ENCODE data around the gene RBMS1.
A peak's percentile ranks its signal among the peaks of the same experiment; 100 is the strongest.

Gene RBMS1

DNA sequence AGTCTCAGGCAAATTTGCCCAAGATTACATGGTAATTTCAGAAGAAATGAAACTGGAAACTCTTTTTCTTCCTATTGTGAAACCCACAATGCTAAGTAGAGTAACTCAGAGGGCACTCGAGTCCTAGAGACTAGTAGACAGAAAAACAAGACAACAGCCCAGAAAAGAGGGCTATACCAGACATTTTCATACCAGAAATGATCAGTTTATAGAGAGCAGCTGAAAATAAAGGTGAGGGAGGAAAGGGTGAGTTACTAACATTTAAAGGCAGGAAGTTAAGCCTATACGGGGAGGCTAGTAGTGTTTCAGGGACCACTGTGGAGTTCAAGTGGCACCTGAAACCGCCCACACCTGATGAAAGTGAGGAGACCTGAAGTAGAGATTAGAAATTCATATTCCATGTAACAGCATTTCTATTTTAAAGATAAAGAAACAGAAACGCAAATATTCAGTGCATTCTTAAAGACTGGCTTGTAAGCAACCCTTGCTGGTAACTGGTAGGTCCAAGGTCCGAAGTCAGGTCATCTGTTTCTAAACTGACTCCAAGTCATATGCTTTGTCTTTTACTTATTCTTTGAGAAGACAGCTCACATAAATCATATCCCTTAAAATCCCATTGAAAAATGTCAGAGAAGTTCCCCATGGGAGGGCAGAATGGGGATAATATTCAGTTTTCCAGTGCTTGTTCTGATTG, 148.4 kb downstream of the RBMS1 start:
- no peak overlapping the region for H3K4me3 Mint-ChIP-seq
- no peaks in the 10 kb centered on the region for H3K9me3 Mint-ChIP-seq
- peaks cover 27% of the 10 kb centered on the region for H3K36me3 Mint-ChIP-seq
- H3K27me3 Mint-ChIP-seq = peaks cover 4% of the 10 kb centered on the region
- no peak overlapping the region for H3K27ac Mint-ChIP-seq
- CTCF ChIA-PET = interaction anchor here (0.8 to 1.4 kb wide), 3 partner anchors 9 to 21 kb away, joined by 3 to 4 read pairs (median 3); no protein-coding TSS in a partner anchor
- H3K4me1 Mint-ChIP-seq = peaks cover 33% of the 10 kb centered on the region
- DNase-seq = no peak

DNA sequence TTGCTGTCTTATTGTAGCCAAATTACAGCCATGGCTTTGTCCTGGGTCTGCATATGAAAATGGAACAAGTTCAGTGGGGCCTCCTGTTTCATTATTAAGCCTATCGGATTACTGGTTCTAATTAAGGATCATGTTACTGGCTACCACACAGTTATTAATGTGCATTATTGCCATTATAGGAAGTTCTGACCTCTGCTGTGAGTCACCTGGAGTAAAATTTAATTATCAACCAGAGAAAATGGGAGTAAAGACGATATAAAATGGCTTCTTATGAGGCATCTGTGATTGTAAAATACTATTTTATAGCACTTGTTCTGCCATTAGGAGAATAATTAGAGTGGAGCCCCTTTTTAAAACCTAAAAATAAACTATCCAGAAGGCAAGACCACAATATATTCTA, 150.2 kb downstream of the RBMS1 start:
- CTCF ChIA-PET = no interaction called here
- H3K36me3 Mint-ChIP-seq = peaks cover 27% of the 10 kb centered on the region
- H3K27me3 Mint-ChIP-seq = peaks cover 4% of the 10 kb centered on the region
- H3K4me1 Mint-ChIP-seq = peaks cover 42% of the 10 kb centered on the region
- H3K27ac Mint-ChIP-seq = no peak overlapping the region
- H3K9me3 Mint-ChIP-seq = no peaks in the 10 kb centered on the region
- no peak overlapping the region for H3K4me3 Mint-ChIP-seq
- no peak for DNase-seq

DNA sequence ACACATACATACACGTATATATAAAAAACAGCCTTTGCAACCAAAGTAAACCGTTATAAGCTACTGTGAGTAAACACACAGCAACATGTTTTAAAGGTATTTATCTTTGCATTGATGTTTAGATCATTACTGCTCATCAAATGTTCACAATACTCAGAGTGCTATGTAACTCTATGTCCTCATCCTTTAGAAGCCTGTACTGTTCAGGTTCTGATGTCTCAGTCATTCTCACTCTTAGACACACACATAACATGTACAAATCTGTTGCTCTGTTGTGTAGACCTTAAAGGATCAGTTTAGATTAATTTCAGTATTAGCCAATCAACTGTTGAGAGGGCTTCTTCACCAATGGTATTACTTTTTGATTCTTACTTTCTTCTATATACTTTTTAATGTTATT, 153.9 kb downstream of the RBMS1 start:
- no peak overlapping the region for H3K27ac Mint-ChIP-seq

DNA sequence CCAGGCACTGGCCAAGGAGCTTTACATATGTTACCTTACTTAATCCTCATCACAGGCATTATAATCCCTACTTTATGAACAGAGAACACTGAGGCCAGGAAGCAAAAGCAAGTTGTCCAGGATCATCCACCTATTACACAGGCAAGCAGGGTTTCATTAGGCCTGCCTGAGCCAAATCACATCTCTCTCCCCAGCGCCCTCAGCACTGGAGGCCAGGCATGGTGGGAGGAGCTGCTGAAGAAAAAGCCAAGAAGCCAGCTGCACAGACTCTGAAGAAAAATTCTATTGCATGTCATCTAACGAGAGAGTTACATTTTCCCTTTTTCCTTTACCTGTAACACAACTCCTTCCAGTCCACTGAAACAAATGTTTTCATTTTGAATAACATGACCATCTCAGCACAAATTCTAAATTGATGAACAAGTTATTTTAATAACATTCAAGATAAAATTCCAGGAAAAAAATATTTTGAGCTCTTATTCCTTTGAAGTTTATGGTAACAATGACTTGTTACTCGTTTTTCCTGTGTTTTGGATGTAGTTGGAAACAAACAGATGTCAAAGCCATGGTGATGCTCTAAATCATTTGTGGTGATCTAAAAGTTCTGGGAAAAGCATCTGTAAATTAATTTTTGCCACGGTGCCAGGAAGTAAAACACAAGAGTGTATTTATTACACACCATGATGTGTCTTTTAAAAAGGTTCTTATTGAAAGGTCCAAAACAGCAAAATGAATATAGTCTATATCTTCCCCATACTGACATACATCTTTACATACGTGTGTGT, 154.5 kb downstream of the RBMS1 start:
- Mint-ChIP-seq H3K9me3 (no peaks in the 10 kb centered on the region), H3K27me3 (peaks cover 4% of the 10 kb centered on the region), H3K36me3 (peaks cover 24% of the 10 kb centered on the region), H3K4me3 (no peak overlapping the region), H3K27ac (no peak overlapping the region), H3K4me1 (peaks cover 43% of the 10 kb centered on the region)
- DNase-seq = no peak
- CTCF ChIA-PET = interaction anchor here (1.3 kb wide), 1 partner anchor 228 kb away, joined by 3 read pairs; no protein-coding TSS in a partner anchor

More for the DNA sequence above, 153.9 kb downstream of the RBMS1 start:
- CTCF ChIA-PET = no interaction called here
- Mint-ChIP-seq H3K27me3 (peaks cover 4% of the 10 kb centered on the region), H3K9me3 (no peaks in the 10 kb centered on the region), H3K4me3 (no peak overlapping the region), H3K4me1 (peaks cover 42% of the 10 kb centered on the region), H3K36me3 (peaks cover 28% of the 10 kb centered on the region)
- DNase-seq = no peak

DNA sequence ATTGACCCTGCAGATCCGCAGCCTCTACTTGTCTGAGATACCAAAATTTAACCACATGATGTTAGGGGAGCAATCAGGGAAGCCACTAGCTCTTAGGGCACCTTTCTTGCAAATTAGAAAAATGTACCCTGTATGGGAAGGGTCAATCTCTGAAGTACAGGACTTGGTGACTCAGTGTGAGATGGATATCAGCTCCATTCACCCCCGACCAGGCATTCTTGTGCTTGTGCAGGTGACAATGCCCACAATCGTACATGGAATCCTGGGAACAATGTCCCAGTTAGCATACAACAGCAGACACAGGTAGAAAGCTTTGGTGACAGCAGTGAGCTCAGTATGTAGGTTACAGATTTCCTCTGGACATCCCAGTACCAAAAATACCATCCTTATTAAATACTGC, 155.9 kb downstream of the RBMS1 start:
- CTCF ChIA-PET = interaction anchor here (0.8 to 1.3 kb wide), 3 partner anchors 35 to 726 kb away, joined by 3 to 5 read pairs (median 3); no protein-coding TSS in a partner anchor
- Mint-ChIP-seq H3K27me3 (peaks cover 4% of the 10 kb centered on the region), H3K27ac (no peak overlapping the region), H3K4me1 (peaks cover 51% of the 10 kb centered on the region), H3K9me3 (no peaks in the 10 kb centered on the region), H3K36me3 (peaks cover 23% of the 10 kb centered on the region), H3K4me3 (no peak overlapping the region)
- DNase-seq = no peak

DNA sequence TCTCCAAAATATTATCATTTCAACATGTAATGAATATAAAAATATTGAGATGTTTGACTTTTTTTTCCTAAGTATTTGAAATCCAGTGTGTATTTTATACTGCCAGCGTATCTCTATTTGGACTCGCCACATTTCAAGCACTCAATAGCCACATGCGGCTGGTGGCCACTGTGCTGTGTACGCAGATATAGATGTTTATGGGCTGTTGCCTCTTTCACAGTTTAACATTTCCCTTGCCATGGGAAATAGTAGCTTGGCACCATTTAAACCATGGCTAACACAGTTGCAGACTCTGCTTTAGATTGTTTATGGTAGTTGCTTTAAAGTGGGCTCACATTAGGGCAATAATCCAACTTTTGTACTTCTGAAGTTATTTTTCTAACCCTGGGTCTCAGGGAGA, 157.0 kb downstream of the RBMS1 start:
- H3K27ac Mint-ChIP-seq = no peak overlapping the region
- H3K27me3 Mint-ChIP-seq = peaks cover 4% of the 10 kb centered on the region
- DNase-seq = no peak
- CTCF ChIA-PET = interaction anchor here (0.7 kb wide), 1 partner anchor 9 kb away, joined by 3 read pairs; no protein-coding TSS in a partner anchor
- H3K9me3 Mint-ChIP-seq = no peaks in the 10 kb centered on the region
- H3K4me3 Mint-ChIP-seq = no peak overlapping the region
- peaks cover 19% of the 10 kb centered on the region for H3K36me3 Mint-ChIP-seq
- H3K4me1 Mint-ChIP-seq = peaks cover 61% of the 10 kb centered on the region

DNA sequence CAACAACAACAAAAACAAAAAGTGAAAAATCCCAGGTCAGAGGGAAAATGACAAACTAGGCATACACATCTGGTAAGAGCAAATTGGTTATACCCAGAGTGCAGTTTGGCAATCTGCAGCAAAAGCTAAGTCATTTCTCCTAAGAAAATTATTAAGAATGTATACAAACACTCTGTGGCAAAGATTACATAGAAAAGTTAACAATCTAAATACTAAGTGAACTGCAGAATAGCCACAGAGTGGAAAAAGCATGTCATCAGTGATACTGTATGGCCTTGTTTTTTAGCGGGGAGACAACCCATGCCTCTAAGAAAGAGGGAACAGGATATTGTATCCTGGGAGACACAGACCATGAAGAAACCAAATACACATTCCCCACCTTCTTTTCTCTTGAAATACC, 157.5 kb downstream of the RBMS1 start:
- no peak for DNase-seq
- Mint-ChIP-seq H3K4me1 (peaks cover 64% of the 10 kb centered on the region), H3K4me3 (no peak overlapping the region), H3K36me3 (peaks cover 20% of the 10 kb centered on the region), H3K9me3 (no peaks in the 10 kb centered on the region), H3K27me3 (peaks cover under 1% of the 10 kb centered on the region), H3K27ac (no peak overlapping the region)
- CTCF ChIA-PET = interaction anchor here (0.7 to 2.6 kb wide), 2 partner anchors 9 to 12 kb away, joined by 3 to 9 read pairs; no protein-coding TSS in a partner anchor

DNA sequence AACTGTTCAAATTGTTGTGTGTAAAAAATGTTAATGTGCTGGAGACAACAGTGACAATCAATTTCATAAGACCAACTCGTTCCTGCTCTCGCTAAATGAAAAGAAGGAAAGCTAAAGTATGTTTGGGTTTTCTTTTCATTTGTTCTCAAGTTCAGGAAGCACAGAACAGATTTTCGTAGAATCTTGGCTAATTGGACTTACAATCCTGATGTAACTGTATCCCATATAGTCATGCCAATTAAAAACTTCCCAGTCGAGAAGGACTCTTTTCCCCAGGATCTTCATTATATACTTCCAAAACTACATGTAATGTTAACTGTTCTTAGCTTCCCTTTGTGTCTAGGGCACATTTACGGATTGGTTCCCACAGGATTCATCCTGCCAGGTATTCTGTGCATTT, 158.2 kb downstream of the RBMS1 start:
- CTCF ChIA-PET = interaction anchor here (0.7 to 2.6 kb wide), 3 partner anchors 9 to 11 kb away, joined by 3 to 9 read pairs (median 4); no protein-coding TSS in a partner anchor
- Mint-ChIP-seq H3K4me3 (no peak overlapping the region), H3K27ac (no peak overlapping the region), H3K4me1 (peaks cover 71% of the 10 kb centered on the region), H3K9me3 (no peaks in the 10 kb centered on the region), H3K27me3 (no peaks in the 10 kb centered on the region), H3K36me3 (peaks cover 20% of the 10 kb centered on the region)
- no peak for DNase-seq

DNA sequence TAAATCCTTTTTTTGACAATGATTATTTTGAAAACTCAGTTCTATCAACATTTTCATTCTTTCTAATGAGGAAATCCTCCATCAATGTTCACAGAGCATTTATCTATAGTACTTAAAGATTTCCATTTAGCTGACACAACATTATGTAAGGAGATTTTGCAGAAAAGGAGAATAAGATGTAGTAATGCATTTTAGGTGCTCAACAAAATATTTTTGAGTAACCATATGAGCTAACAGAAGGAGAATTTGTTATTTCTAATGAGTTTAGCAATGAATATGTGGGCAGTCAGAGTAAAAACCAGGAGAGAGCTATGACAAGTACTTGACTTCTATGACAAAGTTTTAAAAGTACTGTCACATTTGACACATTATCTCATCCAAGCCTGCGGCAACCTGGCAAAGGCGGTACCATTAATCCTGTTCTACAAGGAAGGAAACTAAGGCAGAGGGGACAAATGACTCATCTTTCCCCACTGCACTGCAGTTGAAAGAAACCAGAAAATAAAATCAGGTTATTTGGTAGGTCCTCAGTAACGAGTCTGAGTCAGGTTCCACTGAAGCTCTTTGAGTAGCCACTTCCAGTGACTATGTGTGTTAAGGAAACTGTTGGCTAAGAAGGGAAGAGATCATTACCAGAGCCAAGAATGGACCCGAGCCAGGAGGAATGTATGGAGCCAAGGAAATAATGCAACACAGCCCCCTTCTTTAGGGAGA, 159.4 kb downstream of the RBMS1 start:
- no peak overlapping the region for H3K4me3 Mint-ChIP-seq
- peaks cover 26% of the 10 kb centered on the region for H3K36me3 Mint-ChIP-seq
- peaks cover 78% of the 10 kb centered on the region for H3K4me1 Mint-ChIP-seq
- CTCF ChIA-PET = interaction anchor here (1.0 to 2.6 kb wide), 2 partner anchors 10 to 635 kb away, joined by 5 to 9 read pairs; no protein-coding TSS in a partner anchor
- no peaks in the 10 kb centered on the region for H3K9me3 Mint-ChIP-seq
- DNase-seq = no peak
- no peak overlapping the region for H3K27ac Mint-ChIP-seq
- no peaks in the 10 kb centered on the region for H3K27me3 Mint-ChIP-seq

DNA sequence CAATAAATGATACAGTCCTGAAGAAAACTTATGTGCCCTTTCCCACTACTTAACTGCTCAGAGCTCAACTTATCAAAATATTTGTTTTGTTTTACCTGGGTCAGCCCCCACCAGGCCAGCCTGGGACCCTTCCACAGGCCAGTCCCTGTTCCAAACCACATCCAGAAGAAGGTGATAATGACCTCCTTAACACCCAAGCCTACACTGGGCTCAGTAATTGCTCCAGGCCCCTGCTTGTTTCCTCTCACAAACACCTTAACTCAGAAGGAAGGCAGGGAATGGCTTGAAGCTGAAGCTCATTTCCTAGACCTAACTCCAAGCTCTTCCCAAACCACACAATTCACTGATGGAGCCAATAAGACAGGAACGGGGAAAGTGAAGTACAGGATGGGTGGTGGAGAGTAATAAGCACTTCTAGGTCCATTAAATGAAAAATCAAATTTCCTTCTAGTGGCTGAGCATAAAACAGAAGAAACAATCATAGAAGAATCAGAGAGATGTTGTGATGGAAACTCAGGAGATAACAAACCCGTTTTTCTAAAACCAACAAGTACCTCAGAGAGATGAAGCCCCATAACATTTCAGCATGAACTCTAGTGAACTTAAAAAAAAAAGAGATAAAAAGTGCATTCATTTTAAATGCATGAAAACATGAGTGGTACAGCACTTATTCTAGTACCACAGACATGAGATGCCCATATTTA, 160.1 kb downstream of the RBMS1 start:
- H3K9me3 Mint-ChIP-seq = no peaks in the 10 kb centered on the region

DNA sequence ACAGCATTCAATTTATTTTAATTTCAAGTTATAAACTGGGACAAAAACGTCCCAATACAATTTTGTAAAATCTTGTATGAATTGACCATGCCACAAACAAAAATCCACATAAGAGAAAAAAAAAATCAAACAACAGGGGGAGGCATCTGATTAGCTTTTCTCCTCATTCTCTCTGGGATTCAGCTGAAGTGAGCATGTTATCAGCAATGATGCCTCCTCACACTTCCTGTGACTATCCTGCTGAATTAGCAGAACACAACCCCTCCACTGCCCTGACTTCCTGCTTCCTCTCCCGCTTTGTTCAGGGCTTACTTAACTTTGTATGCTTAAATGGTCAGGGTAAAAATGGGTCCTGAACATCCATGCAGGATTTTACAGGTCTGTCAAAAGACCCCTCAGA, 161.3 kb downstream of the RBMS1 start:
- H3K4me1 Mint-ChIP-seq = peaks cover 87% of the 10 kb centered on the region
- no peaks in the 10 kb centered on the region for H3K9me3 Mint-ChIP-seq
- CTCF ChIA-PET = interaction anchor here (0.6 to 1.3 kb wide), 5 partner anchors 8 to 661 kb away, joined by 3 to 6 read pairs (median 3); no protein-coding TSS in a partner anchor
- H3K27ac Mint-ChIP-seq = peak overlapping the region; percentile 83
- DNase-seq = peak; percentile 32
- no peaks in the 10 kb centered on the region for H3K27me3 Mint-ChIP-seq
- H3K4me3 Mint-ChIP-seq = peak overlapping the region; percentile 8
- H3K36me3 Mint-ChIP-seq = peaks cover 27% of the 10 kb centered on the region

More for the DNA sequence above, 160.1 kb downstream of the RBMS1 start:
- Mint-ChIP-seq H3K27ac (no peak overlapping the region), H3K27me3 (no peaks in the 10 kb centered on the region), H3K4me3 (no peak overlapping the region), H3K4me1 (peaks cover 79% of the 10 kb centered on the region), H3K36me3 (peaks cover 27% of the 10 kb centered on the region)
- CTCF ChIA-PET = interaction anchor here (1.0 to 2.6 kb wide), 3 partner anchors 9 to 637 kb away, joined by 5 to 9 read pairs (median 6); no protein-coding TSS in a partner anchor
- no peak for DNase-seq

DNA sequence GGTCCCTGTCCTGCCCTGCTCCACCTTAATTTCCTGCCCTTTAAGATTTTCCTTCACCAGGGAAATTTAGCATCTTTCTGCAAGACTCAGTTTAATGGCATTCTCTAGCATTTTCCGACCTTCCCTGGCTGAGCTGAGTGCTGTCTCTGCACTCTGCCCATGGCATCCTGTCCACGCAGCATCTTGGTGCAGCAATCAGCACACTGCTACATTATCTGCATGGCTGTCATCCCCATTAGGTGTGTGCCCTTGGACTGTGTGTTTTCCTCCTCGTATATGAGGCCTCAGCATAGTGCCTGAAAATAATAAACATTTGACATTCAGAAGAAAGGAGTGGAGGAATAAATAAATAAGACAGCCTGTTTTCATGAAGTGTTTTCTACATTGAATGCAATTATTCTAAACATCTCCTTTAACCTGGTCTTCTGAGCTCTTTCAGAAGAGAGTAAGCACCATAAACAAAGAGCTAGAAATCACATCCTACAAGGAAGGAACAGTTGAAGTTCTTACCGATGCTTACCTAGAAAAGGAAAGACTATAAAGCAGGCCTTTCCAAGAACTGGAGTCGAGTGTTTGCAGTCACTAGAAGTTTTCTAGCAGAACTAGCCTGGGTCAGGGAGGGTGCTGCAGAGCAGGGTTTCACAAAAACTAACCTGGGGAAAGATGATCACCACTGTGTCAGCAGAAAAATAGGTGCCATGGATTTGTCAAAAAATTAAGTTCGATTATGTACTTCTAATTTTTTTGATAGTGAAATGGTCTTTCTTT, 162.2 kb downstream of the RBMS1 start:
- no peaks in the 10 kb centered on the region for H3K9me3 Mint-ChIP-seq
- CTCF ChIA-PET = interaction anchor here (0.9 to 1.3 kb wide), 3 partner anchors 586 to 662 kb away, joined by 3 to 4 read pairs (median 4); no protein-coding TSS in a partner anchor
- peaks cover 91% of the 10 kb centered on the region for H3K4me1 Mint-ChIP-seq
- DNase-seq = peak; percentile 33
- H3K27me3 Mint-ChIP-seq = no peaks in the 10 kb centered on the region
- H3K4me3 Mint-ChIP-seq = peak overlapping the region; percentile 8
- peak overlapping the region; percentile 83 for H3K27ac Mint-ChIP-seq
- peaks cover 32% of the 10 kb centered on the region for H3K36me3 Mint-ChIP-seq

Measured in activated naive CD4-positive, alpha-beta T cell treated with anti-CD3 and anti-CD28 coated beads, Interleukin-2, amount 10 ng/mL, durations not matched to agents 7 days and 5 days (primary cell).